ENCODE results near the gene KIF1C. TPM values are rescaled to one million over a fixed set of nuclear protein-coding genes. Genes with fewer than 3 reads are reported as not detected.
"Not testable (repeated sequence)": the region's sequence is repeated elsewhere in the genome, so short reads cannot be mapped to it uniquely, and the experiment has no call there.

The KIF1C gene
- total RNA-seq, 1 experiment from 2014 or later: 24.2 TPM

DNA sequence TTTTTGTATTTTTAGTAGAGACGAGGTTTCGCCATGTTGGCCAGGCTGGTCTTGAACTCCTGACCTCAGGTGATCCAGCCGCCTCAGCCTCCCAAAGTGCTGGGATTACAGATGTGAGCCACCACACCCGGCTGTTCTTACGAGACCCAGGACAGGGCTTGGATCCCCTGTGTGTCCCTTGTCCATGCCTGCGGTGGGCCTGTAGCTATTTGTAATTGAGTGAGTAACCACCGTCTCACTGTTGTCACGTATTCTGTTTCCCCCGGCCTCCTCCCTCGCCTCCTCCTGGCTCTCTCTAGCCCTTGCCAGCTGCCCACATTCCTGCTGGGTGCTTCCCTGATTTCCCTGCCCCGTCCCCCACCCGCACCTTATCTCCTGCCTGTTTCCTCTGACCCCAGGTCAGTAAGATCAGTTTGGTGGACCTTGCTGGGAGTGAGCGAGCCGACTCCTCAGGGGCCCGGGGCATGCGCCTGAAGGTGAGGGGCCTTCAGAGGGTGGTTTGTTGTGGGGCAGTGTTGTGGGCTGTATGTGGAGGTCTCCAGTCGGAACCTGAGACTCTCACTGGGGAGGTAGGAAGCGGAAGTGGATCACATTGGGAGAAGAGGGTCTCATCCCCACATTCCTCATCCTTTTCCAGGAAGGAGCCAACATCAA, 5.6 kb downstream of the KIF1C start:
- H3K4me3 ChIP-seq: no peak overlapping the region
- H3K27ac ChIP-seq: no peak overlapping the region
- DNase-seq: no peak
- no peaks in the 10 kb centered on the region for H3K27me3 ChIP-seq
- no peaks in the 10 kb centered on the region for H3K4me1 ChIP-seq
- H3K36me3 ChIP-seq: peaks cover 11% of the 10 kb centered on the region
- H3K9me3 ChIP-seq (replicated peaks): no peaks in the 10 kb centered on the region

DNA sequence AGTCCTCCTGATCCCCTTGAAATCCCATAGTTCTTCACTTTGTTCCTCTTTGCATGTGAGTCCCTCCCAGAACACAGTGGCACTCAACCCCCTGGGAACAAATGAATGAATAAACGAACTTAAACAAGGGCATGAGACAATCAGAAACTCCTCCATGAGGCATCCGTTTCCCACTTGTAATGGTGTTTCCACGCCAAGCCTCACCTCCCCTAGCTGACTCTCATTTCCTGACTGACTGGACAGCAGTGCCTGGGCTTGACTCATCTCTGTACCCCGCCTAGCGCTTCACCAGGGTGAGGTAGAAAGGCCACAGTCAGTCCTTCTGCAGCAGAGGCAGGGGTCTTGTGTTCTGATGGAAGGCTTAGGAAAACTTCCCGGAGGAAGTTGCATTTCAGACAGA, 14.2 kb downstream of the KIF1C start:
- Histone ChIP-seq H3K36me3 (no peaks in the 10 kb centered on the region), H3K27ac (no peak overlapping the region), H3K4me3 (no peak overlapping the region), H3K9me3 (replicated peaks) (no peaks in the 10 kb centered on the region), H3K4me1 (no peaks in the 10 kb centered on the region), H3K27me3 (no peaks in the 10 kb centered on the region)
- DNase-seq: no peak

DNA sequence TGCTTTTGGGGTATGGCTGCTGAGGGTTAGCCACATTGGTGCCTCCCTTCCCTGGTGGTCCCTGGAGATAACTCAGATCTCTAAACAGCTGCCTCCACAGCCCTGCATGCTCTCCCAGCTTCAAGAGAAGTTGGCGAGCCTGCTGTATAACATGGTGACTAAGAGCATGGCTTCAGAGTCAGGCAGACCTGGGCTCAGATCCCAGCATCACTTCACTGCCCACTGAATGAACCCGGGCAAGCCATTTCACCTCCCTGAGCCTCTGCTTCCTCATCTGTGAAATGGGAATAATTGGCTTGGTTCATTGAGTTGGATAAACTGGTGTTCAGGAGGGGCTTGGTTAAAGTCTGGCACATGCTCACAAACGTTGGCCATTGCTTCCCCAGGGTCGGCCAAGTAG, 16.6 kb downstream of the KIF1C start:
- Histone ChIP-seq H3K4me1 (no peaks in the 10 kb centered on the region), H3K4me3 (no peak overlapping the region), H3K36me3 (no peaks in the 10 kb centered on the region), H3K27me3 (no peaks in the 10 kb centered on the region), H3K9me3 (replicated peaks) (no peaks in the 10 kb centered on the region), H3K27ac (no peak overlapping the region)
- no peak for DNase-seq

DNA sequence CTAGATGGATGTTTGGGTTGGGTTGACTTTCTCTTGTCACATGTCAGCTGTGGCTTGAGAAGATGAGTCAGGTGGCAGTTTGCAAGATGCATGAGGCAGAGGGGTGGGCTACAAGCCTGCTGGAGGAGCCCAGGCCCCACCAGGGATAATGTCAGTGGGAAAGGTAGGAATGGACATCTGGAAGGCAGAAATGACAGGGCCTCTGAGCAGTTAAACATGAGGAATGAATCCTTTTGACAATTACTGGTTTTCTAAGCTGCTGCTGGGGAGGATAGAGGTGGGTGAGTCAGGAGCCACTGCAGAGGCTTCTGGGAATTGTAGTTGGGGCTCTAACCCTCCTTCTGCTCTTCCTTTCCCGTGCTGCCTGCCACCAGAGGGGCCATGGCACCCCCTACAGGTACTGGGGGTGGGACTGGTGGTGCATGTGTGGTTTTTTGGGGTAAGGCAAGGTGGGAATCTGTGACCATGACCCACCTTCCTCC, 21.8 kb downstream of the KIF1C start:
- Histone ChIP-seq H3K27me3 (no peaks in the 10 kb centered on the region), H3K4me1 (no peaks in the 10 kb centered on the region), H3K27ac (no peak overlapping the region), H3K4me3 (no peak overlapping the region), H3K36me3 (peaks cover 3% of the 10 kb centered on the region; the same call in 1 of the 2 replicates), H3K9me3 (replicated peaks) (no peaks in the 10 kb centered on the region)
- DNase-seq: peak in 1 of 2 experiments; percentile 10

DNA sequence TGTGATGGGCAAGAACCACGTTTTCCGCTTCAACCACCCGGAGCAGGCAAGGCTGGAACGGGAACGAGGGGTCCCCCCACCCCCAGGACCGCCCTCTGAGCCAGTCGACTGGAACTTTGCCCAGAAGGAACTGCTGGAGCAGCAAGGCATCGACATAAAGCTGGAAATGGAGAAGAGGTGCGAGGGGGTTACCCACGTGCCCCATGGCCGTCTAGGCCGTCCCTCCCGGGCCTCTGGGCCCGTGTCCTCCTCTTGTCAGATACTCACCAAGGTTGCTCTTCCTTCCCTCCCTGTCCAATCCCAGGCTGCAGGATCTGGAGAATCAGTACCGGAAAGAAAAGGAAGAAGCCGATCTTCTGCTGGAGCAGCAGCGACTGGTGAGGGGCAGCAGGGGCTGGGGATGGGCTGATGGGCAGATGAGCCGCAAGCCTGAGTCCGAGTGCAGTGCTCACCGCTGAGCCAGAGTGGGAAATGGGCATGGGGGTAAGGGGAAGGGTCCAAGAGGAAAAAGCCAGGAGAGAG, 22.8 kb downstream of the KIF1C start:
- Histone ChIP-seq H3K27ac (no peak overlapping the region), H3K4me3 (no peak overlapping the region), H3K4me1 (no peaks in the 10 kb centered on the region), H3K9me3 (replicated peaks) (no peaks in the 10 kb centered on the region), H3K36me3 (peaks cover 3% of the 10 kb centered on the region; the same call in 1 of the 2 replicates), H3K27me3 (no peaks in the 10 kb centered on the region)
- DNase-seq: no peak

DNA sequence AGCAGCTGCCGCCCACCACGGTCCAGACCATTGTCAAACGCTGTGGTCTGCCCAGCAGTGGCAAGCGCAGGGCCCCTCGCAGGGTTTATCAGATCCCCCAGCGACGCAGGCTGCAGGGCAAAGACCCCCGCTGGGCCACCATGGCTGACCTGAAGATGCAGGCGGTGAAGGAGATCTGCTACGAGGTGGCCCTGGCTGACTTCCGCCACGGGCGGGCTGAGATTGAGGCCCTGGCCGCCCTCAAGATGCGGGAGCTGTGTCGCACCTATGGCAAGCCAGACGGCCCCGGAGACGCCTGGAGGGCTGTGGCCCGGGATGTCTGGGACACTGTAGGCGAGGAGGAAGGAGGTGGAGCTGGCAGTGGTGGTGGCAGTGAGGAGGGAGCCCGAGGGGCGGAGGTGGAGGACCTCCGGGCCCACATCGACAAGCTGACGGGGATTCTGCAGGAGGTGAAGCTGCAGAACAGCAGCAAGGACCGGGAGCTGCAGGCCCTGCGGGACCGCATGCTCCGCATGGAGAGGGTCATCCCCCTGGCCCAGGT, 24.5 kb downstream of the KIF1C start:
- H3K9me3 ChIP-seq (replicated peaks): no peaks in the 10 kb centered on the region
- no peak overlapping the region for H3K4me3 ChIP-seq
- H3K36me3 ChIP-seq: peaks cover 3% of the 10 kb centered on the region; the same call in 1 of the 2 replicates
- no peaks in the 10 kb centered on the region for H3K27me3 ChIP-seq
- no peaks in the 10 kb centered on the region for H3K4me1 ChIP-seq
- no peak overlapping the region for H3K27ac ChIP-seq
- no peak for DNase-seq

DNA sequence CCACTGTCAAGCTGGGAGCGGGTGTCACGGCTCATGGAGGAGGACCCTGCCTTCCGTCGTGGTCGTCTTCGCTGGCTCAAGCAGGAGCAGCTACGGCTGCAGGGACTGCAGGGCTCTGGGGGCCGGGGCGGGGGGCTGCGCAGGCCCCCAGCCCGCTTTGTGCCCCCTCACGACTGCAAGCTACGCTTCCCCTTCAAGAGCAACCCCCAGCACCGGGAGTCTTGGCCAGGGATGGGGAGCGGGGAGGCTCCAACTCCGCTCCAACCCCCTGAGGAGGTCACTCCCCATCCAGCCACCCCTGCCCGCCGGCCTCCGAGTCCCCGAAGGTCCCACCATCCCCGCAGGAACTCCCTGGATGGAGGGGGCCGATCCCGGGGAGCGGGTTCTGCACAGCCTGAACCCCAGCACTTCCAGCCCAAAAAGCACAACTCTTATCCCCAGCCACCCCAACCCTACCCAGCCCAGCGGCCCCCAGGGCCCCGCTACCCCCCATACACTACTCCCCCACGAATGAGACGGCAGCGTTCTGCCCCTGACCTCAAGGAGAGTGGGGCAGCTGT, 25.9 kb downstream of the KIF1C start:
- peaks cover 3% of the 10 kb centered on the region; the same call in 1 of the 2 replicates for H3K36me3 ChIP-seq
- H3K27ac ChIP-seq: no peak overlapping the region
- DNase-seq: no peak
- H3K9me3 ChIP-seq (replicated peaks): no peaks in the 10 kb centered on the region
- H3K4me1 ChIP-seq: no peaks in the 10 kb centered on the region
- no peak overlapping the region for H3K4me3 ChIP-seq
- no peaks in the 10 kb centered on the region for H3K27me3 ChIP-seq

DNA sequence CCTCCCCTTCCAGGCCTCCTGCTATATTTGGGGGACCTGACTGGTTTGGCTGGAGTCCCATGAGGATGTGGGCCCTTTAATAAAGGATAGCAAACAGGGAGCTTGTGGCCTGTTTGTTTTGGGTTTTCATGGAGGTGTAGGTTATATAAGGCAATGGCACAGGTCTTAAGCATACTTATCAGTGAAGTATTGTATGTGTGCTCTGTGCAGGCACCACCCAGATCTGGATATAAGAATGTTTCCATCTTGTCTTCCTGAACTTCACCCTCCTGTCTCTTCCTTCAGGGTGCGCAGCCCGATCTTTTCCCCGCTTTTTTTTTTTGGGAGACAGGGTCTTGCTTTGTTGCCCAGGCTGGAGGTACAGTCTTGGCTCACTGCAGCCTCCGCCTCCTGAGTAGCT, 26.9 kb downstream of the KIF1C start:
- Histone ChIP-seq H3K36me3 (peaks cover 3% of the 10 kb centered on the region; the same call in 1 of the 2 replicates), H3K4me1 (no peaks in the 10 kb centered on the region), H3K27me3 (no peaks in the 10 kb centered on the region)

DNA sequence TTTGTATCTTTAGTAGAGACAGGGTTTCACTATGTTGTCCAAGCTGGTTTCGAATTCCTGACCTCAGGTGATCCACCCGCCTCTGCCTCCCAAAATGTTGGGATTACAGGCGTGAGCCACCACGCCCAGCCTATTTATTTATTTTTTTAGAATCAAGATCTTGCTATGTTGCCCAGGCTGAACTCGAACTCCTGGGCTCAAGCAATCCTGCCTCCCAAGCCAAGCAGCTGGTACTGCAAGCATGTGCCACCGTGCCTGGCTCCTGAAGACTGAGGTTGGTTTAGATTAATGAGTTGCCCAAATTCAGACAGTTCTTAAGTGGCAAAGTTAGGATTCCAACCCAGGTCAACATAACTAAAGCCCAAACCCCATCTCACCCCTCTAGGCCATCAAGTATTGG, 29.5 kb downstream of the KIF1C start:
- DNase-seq: no peak
- no peaks in the 10 kb centered on the region for H3K27me3 ChIP-seq
- no peaks in the 10 kb centered on the region for H3K4me1 ChIP-seq
- H3K36me3 ChIP-seq: peaks cover 3% of the 10 kb centered on the region; the same call in 1 of the 2 replicates
- no peaks in the 10 kb centered on the region for H3K9me3 ChIP-seq (replicated peaks)
- H3K4me3 ChIP-seq: no peak overlapping the region
- no peak overlapping the region for H3K27ac ChIP-seq

More for the DNA sequence above, 26.9 kb downstream of the KIF1C start:
- no peak for DNase-seq
- H3K9me3 ChIP-seq (replicated peaks): no peaks in the 10 kb centered on the region
- H3K4me3 ChIP-seq: no peak overlapping the region
- no peak overlapping the region for H3K27ac ChIP-seq

DNA sequence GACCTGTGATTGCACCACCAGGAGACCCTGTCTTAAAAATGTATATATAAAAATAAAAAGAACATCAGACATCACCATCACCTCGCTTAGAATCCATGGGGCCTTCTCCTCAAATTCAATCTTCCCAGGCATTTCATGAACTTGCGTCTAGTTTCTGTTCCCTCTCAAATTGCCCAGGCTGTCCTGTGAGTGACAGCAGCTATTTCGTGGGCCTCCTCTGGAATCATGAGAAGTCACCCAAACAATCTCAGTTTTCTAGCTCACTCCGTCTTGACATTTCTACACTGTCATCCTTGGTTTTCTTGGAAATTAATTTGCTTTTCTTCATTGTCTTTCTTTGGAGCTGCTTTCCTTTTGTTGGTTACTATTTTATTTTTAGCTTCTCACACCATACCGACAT, 30.2 kb downstream of the KIF1C start:
- Histone ChIP-seq H3K4me3 (no peak overlapping the region), H3K4me1 (no peaks in the 10 kb centered on the region), H3K36me3 (no peaks in the 10 kb centered on the region), H3K27ac (no peak overlapping the region), H3K27me3 (no peaks in the 10 kb centered on the region), H3K9me3 (replicated peaks) (no peaks in the 10 kb centered on the region)
- DNase-seq: no peak

DNA sequence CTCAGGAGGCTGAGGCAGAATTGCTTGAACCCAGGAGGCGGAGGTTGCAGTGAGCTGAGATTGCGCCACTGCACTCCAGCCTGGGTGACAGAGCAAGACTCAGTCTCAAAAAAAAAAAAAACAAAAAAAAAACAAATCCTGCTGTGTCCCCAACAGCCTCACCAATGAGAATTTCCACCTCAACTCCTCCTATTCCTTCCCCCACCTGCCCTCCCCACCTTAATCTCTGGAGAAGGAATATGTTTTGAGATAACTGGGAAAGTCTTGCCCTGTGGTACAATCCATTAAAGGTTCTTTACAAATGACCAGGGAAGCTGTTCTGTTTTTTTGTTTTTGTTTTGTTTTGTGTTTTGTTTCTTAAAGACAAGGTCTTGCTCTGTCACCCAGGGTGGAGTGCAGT, 32.4 kb downstream of the KIF1C start:
- H3K36me3 ChIP-seq; H3K4me1 ChIP-seq; H3K4me3 ChIP-seq; H3K27me3 ChIP-seq; DNase-seq; H3K9me3 ChIP-seq (replicated peaks); H3K27ac ChIP-seq: not testable (repeated sequence)

DNA sequence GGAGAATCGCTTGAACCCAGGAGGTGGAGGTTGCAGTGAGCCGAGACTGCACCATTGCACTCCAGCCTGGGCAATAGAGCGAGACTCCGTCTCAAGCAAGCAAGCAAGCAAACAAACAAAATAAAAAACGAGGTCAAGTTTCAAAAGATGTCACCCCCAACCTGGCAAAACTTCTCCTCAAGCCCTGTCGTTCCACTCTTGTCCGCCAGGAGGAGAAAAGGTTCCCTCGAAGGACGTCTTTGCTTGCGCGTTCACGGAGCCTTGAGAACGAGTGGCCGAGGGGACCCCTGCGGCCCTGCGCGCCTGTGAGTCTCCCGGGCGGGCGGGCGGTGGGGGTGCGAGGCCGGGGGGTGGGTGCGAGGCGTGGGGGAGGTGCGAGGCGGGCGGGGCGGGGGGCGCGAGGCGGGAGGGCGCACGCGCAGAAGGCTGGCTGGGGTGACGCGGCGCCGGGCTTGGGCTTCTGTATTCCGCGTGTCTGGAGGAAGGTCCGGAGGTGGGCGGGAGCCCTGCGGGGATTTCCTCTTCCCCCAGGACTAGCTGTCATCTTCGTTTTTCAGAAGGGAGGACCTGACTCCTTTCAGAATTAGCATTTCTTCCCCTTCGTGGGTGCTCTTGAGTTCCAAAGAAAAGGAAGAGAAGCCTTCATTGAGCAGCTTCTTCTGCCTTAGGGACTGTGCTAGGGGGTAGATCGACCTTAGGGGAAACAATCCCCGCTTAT, 33.8 kb downstream of the KIF1C start:
- H3K9me3 ChIP-seq (replicated peaks): no peaks in the 10 kb centered on the region
- peak; percentile 77 to 85 for DNase-seq
- no peaks in the 10 kb centered on the region for H3K27me3 ChIP-seq
- H3K27ac ChIP-seq: no peak overlapping the region
- peak overlapping the region; percentile 52 for H3K4me3 ChIP-seq
- H3K36me3 ChIP-seq: no peaks in the 10 kb centered on the region
- no peaks in the 10 kb centered on the region for H3K4me1 ChIP-seq

DNA sequence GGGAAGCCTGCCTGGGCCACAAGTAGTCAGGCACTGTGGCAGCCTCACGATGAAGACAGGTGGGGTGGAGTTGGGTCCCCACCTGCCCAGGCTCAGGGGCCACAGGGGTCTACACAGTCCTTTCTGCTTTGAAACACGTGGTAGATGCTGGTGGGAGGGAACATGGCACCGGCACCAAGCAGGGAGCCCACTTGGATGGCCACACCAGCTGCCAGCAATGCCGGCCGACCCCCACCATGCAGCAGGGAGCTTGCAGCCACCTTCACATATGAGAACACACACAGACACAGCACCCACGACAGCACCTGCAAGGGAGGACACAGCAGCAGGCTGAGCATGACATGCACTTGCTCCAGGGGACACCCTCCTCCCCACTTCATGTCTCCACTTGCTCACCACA, 35.1 kb downstream of the KIF1C start:
- no peaks in the 10 kb centered on the region for H3K9me3 ChIP-seq (replicated peaks)
- no peaks in the 10 kb centered on the region for H3K27me3 ChIP-seq
- no peaks in the 10 kb centered on the region for H3K36me3 ChIP-seq
- no peak for DNase-seq
- H3K4me3 ChIP-seq: no peak overlapping the region
- H3K4me1 ChIP-seq: no peaks in the 10 kb centered on the region
- no peak overlapping the region for H3K27ac ChIP-seq

DNA sequence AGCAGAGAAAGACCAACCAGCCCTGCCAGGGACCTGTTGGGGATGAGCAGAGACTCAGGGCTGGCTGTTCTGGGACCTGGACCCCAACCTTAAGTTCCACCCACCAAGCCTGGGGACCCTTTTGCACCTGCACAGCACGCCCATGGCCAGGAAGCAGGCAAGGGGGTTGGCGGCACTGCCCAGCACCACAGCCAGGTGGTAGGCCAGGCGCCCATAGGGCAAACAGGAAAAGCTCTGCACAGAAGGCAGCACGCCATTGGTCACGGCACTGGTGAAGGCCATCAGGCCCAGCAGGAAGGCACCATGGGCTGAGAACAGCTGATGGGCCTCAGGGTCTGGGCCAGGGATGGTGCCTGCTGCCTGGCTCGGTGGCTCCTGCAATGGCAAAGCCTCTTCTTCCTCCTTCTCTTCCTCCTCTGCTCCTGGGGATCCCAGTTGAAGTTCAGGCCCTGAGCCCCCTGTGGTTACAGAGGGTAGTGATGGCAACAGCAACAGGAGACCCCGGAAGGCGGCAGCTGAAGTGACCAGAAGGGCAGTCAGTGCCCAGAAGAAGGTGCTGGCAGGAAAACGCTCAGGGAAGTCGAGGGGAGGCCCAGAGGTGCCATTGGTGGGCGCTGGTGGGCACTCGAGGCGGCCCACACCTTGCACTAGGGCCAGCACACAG, 35.7 kb downstream of the KIF1C start:
- H3K36me3 ChIP-seq: no peaks in the 10 kb centered on the region
- no peaks in the 10 kb centered on the region for H3K4me1 ChIP-seq
- H3K4me3 ChIP-seq: no peak overlapping the region
- DNase-seq: no peak
- no peak overlapping the region for H3K27ac ChIP-seq
- H3K9me3 ChIP-seq (replicated peaks): no peaks in the 10 kb centered on the region
- no peaks in the 10 kb centered on the region for H3K27me3 ChIP-seq
